A673 (cell line): ENCODE results near the gene EXOC6B. TPM values are rescaled to one million over a fixed set of nuclear protein-coding genes. Genes with fewer than 3 reads are reported as not detected.

ENCODE experiments used
- BruUV-seq: library from RNA; stranded (reverse); fragments of 400-500 nt; replicated peaks from 2 replicates; lab custom pipeline; 2021; lab: Mats Ljungman, UMichigan
- CTCF ChIA-PET: fragments of 300-600 bp; sonication (Branson Sonifier 250); formaldehyde crosslinking; loops from one replicate; lab custom pipeline; 2022; ENCODE audit warnings: antibody characterized with exemption; lab: Charles Lee
- POLR2A ChIA-PET: fragments of 300-600 bp; sonication (Branson Sonifier 250); formaldehyde crosslinking; loops from one replicate; lab custom pipeline; 2022; ENCODE audit warnings: antibody characterized with exemption; ENCODE audit not compliant: low non-redundant PET; lab: Charles Lee
- DNase-seq: peaks from one replicate; pipeline ENCODE4 v3.0.0-alpha.2; 2015; ENCODE audit warnings: low spot score
- H3K27ac ChIP-seq: fragments of 200-600 bp; sonication (generic); 2 replicates; pipeline ENCODE4 v1.5.1; 2016; ENCODE audit warnings: mixed run types, low read depth, mild to moderate bottlenecking, mixed read lengths, antibody characterized with exemption, low read length; ENCODE audit not compliant: poor library complexity, severe bottlenecking
- H3K27me3 ChIP-seq: fragments of 200-600 bp; sonication (generic); replicated peaks from 2 replicates; pipeline ENCODE4 v1.6.1; 2017; ENCODE audit warnings: mixed run types, low read depth, mild to moderate bottlenecking, mixed read lengths, antibody characterized with exemption, low read length; ENCODE audit not compliant: insufficient read depth, poor library complexity
- H3K36me3 ChIP-seq: fragments of 200-600 bp; sonication (generic); 2 replicates; pipeline ENCODE4 v1.6.1; 2016; ENCODE audit warnings: mixed run types, mild to moderate bottlenecking, mixed read lengths, antibody characterized with exemption, low read length; ENCODE audit not compliant: insufficient read depth, poor library complexity, severe bottlenecking
- H3K4me1 ChIP-seq: fragments of 200-600 bp; sonication (generic); 2 replicates; pipeline ENCODE4 v1.6.1; 2017; ENCODE audit warnings: mixed run types, mild to moderate bottlenecking, mixed read lengths, antibody characterized with exemption, low read length; ENCODE audit not compliant: insufficient read depth, poor library complexity, severe bottlenecking
- H3K4me3 ChIP-seq: fragments of 200-600 bp; sonication (generic); 2 replicates; pipeline ENCODE4 v1.5.1; 2016; ENCODE audit warnings: low read depth, mixed run types, mild to moderate bottlenecking, mixed read lengths, low read length; ENCODE audit not compliant: poor library complexity, severe bottlenecking
- H3K9me3 ChIP-seq: fragments of 200-600 bp; sonication (generic); 2 replicates; pipeline ENCODE4 v1.6.1; 2016; ENCODE audit warnings: mixed run types, low read depth, mild to moderate bottlenecking, mixed read lengths, antibody characterized with exemption, low read length; ENCODE audit not compliant: poor library complexity, severe bottlenecking
- EZH2 ChIP-seq: fragments of 200-600 bp; sonication (generic); IDR thresholded peaks from 2 replicates; pipeline ENCODE4 v1.6.1; 2017; ENCODE audit warnings: borderline replicate concordance, low read depth, mild to moderate bottlenecking, mixed read lengths, antibody characterized with exemption, low read length; ENCODE audit not compliant: poor library complexity, severe bottlenecking
- intact Hi-C: fragments of 100-400 bp; cut with micrococcal nuclease; formaldehyde crosslinking; loops from one replicate; pipeline ENCODE4 v1.10.0; 2022; ENCODE audit not compliant: unreplicated experiment
- total RNA-seq: library from RNA; stranded (reverse); gene quantifications from 2 replicates; pipeline ENCODE4 v1.2.3, GENCODE V29; 2021
- TF ChIP-seq, protein P1 (sequence below): fragments of 300-800, 200-600 bp; sonication (generic); conservative IDR thresholded peaks from 2 replicates; pipeline ENCODE4 v1.5.1; 2017; ENCODE audit warnings: low read depth, mild to moderate bottlenecking, antibody characterized with exemption, low read length, moderate library complexity, mixed read lengths

The EXOC6B gene
- total RNA-seq, 1 experiment from 2014 or later: 138 TPM

DNA sequence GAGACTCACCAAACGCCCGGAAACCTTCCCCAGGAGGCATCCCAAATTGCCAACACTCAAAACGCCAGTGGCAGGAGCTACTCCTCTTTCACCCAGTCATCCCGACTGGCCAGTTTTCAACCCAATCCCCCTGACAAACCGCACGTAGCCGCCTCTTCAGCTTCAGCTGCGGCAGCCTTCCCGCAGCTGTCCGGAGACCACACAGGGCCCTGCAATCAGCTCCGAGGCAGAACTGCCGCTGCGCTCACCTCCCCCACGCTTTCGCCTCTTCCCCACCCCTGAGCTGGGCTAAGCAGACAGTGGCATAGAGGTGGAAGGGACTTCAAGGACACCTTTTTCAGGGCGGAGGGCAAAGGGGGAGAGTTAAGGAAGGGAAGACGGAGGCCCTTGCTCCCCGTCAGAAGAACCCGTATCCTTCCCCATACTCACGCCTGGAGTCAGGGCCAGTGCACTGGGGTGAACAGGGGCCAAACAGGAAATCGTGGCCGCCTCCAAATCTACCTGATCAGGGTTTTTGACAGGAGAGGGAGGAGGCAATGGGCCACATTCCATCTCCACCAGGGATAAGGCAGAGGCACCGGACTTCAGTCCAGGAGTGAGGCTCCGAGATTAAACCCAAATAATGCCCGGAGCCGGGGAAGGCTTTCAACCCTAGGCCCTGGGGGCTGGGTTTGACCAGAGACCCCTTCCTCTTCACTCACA lies 695.0 kb downstream of the EXOC6B start:
- intact Hi-C loops: no loop called here
- H3K27me3 ChIP-seq: no peaks in the 10 kb centered on the region
- POLR2A ChIA-PET: no interaction called here
- no peaks in the 10 kb centered on the region for H3K4me1 ChIP-seq
- no peak overlapping the region for H3K4me3 ChIP-seq
- no peaks in the 10 kb centered on the region for H3K36me3 ChIP-seq
- TF ChIP-seq, protein P1, sequence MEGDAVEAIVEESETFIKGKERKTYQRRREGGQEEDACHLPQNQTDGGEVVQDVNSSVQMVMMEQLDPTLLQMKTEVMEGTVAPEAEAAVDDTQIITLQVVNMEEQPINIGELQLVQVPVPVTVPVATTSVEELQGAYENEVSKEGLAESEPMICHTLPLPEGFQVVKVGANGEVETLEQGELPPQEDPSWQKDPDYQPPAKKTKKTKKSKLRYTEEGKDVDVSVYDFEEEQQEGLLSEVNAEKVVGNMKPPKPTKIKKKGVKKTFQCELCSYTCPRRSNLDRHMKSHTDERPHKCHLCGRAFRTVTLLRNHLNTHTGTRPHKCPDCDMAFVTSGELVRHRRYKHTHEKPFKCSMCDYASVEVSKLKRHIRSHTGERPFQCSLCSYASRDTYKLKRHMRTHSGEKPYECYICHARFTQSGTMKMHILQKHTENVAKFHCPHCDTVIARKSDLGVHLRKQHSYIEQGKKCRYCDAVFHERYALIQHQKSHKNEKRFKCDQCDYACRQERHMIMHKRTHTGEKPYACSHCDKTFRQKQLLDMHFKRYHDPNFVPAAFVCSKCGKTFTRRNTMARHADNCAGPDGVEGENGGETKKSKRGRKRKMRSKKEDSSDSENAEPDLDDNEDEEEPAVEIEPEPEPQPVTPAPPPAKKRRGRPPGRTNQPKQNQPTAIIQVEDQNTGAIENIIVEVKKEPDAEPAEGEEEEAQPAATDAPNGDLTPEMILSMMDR: no peak
- TF ChIP-seq EZH2: no peak
- H3K9me3 ChIP-seq: no peaks in the 10 kb centered on the region
- CTCF ChIA-PET: no interaction called here
- no TSS peak for BruUV-seq
- H3K27ac ChIP-seq: no peak overlapping the region
- DNase-seq: no peak

DNA sequence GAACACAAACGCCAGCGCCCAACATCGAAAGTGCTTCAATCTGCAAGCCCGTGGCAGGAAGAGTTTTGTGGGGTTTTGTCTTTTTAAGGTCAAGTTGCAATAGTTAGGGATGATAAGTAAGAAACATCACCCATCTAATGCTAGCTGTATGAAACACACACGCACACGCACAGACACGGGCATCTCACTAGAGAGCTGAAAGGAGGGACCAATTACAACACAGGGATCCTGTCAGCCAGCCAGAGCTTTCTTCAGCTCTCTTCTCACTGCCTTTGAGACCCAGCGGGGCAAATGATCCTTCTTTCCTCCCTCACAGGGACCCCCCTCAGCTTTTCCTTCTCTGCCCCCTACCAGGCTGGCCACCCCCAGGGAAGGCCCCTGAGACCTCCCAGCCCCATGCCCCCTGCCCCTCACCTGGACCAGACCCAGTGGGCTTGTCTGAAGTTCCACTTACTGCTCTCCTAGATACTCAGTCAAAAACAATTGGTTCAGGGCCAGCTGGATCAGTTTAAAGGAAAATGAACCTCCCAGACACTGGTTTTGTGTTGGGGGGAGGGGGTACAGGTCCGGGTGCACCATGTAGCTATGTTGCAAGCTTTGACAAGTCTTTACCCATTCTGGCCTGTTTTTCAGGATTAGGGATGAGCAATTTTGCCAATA lies 696.0 kb downstream of the EXOC6B start:
- no peaks in the 10 kb centered on the region for H3K9me3 ChIP-seq
- no peak overlapping the region for H3K4me3 ChIP-seq
- DNase-seq: no peak
- POLR2A ChIA-PET: no interaction called here
- no peaks in the 10 kb centered on the region for H3K4me1 ChIP-seq
- no peaks in the 10 kb centered on the region for H3K27me3 ChIP-seq
- no peak overlapping the region for H3K27ac ChIP-seq
- H3K36me3 ChIP-seq: no peaks in the 10 kb centered on the region
- CTCF ChIA-PET: no interaction called here
- no TSS peak for BruUV-seq
- TF ChIP-seq, protein P1: no peak
- TF ChIP-seq EZH2: no peak
- intact Hi-C loops: no loop called here

DNA sequence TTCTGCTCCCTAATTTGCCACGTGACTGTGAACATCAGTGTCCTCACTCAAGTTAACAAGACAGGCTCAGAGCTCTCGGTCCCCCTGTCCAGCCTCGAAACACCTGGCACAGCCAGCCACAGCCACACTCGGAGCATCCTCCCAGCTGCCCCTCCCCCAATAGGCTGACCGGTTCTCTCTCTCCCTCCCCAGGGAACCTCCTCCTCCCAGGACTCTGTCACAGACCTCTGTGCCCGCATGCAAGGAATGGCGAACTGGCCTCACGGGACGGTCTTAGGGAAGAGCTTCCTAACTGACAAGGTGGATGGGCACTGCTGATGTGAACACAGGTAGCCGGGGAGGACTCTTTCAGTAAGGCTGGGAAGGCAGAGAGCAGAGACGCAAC lies 697.0 kb downstream of the EXOC6B start:
- no peaks in the 10 kb centered on the region for H3K27me3 ChIP-seq
- POLR2A ChIA-PET: no interaction called here
- no peaks in the 10 kb centered on the region for H3K9me3 ChIP-seq
- no peak overlapping the region for H3K27ac ChIP-seq
- intact Hi-C loops: no loop called here
- TF ChIP-seq, protein P1: no peak
- no peak for TF ChIP-seq EZH2
- no TSS peak for BruUV-seq
- DNase-seq: no peak
- H3K36me3 ChIP-seq: no peaks in the 10 kb centered on the region
- no peaks in the 10 kb centered on the region for H3K4me1 ChIP-seq
- H3K4me3 ChIP-seq: no peak overlapping the region
- CTCF ChIA-PET: no interaction called here
